ENCODE measurements around the gene GAS1. TPM values are rescaled to one million over a fixed set of nuclear protein-coding genes. Genes with fewer than 3 reads are reported as not detected.

Gene GAS1
- 0.13 and 0.29 TPM in 2 replicates for total RNA-seq

GRCh38 chr9:86947146-86948073, at the start of gene GAS1:
TSS of gene GAS1 (minus strand) at chr9:86947506. CDS start at chr9:86946779, 727 bp downstream.

